K562 (cell line): ENCODE data around the gene TNNT1. TPM values are rescaled to one million over a fixed set of nuclear protein-coding genes. Genes with fewer than 3 reads are reported as not detected.
A peak's percentile ranks its signal among the peaks of the same experiment; 100 is the strongest.

Experiments
- DACH1 ChIP-seq: fragments of 450-650 bp; IDR thresholded peaks from 2 replicates; pipeline ENCODE4 v1.6.1; 2018; ENCODE audit not compliant: partially characterized antibody
- HOMEZ ChIP-seq: fragments of 250-450 bp; sonication (Bioruptor Pico); IDR thresholded peaks from 2 replicates; pipeline ENCODE4 v1.4.0; 2020; ENCODE audit warnings: mild to moderate bottlenecking, moderate library complexity
- ID3 ChIP-seq, 2 experiments: fragments of 250-450 bp in 1 of 2; fragments of 450-650 bp in 1 of 2; sonication (Bioruptor Pico) in 1 of 2; IDR thresholded peaks; 2 replicates each; pipeline versions ENCODE4 v1.6.1 to v1.8.0; 2016 to 2021; ENCODE audit warnings: mild to moderate bottlenecking in 2 of 2, moderate library complexity in 2 of 2, missing compliant biosample characterization in 1 of 2, missing genetic modification characterization in 1 of 2
- IFI16 ChIP-seq: fragments of 250-450 bp; sonication (Bioruptor Pico); IDR thresholded peaks from 2 replicates; pipeline ENCODE4 v2.1.2; 2022; ENCODE audit warnings: mild to moderate bottlenecking, inconsistent platforms
- MEF2A ChIP-seq: IDR thresholded peaks from 2 replicates; pipeline ENCODE4 v1.6.1; 2011; ENCODE audit warnings: low read depth, mild to moderate bottlenecking, low read length, moderate library complexity; ENCODE audit not compliant: control insufficient read depth
- SNIP1 ChIP-seq: fragments of 450-650 bp; IDR thresholded peaks from 2 replicates; pipeline ENCODE4 v1.7.1; 2017; ENCODE audit warnings: low read depth, mild to moderate bottlenecking
- STAT6 ChIP-seq: sonication (generic); formaldehyde crosslinking; IDR thresholded peaks from 2 replicates; pipeline ENCODE4 v1.8.1; 2023; ENCODE audit warnings: mild to moderate bottlenecking, missing genetic modification reagents
- ZNF695 ChIP-seq: fragments of 450-650 bp; formaldehyde crosslinking; IDR thresholded peaks from 2 replicates; pipeline ENCODE4 v1.4.0; 2020; ENCODE audit warnings: mild to moderate bottlenecking, moderate library complexity
- ZNF740 ChIP-seq, 3 experiments: fragments of 200-800 bp in 1 of 3; sonication (Bioruptor generic) in 1 of 3; sonication (generic) in 1 of 3; formaldehyde crosslinking in 1 of 3; IDR thresholded peaks; 2 replicates each; pipeline versions ENCODE4 v1.6.1 to v1.8.0; 2016 to 2022; ENCODE audit warnings: mild to moderate bottlenecking in 2 of 3, missing compliant biosample characterization in 2 of 3, missing genetic modification characterization in 2 of 3, missing genetic modification reagents in 1 of 3
- ZNF780A ChIP-seq: fragments of 250-450 bp; sonication (Bioruptor Pico); IDR thresholded peaks from 2 replicates; pipeline ENCODE4 v1.5.0; 2021; ENCODE audit warnings: mild to moderate bottlenecking
- polyA plus RNA-seq, 8 experiments: library from polyadenylated mRNA; depleted of rRNA in 4 of 8; stranded (reverse) in 5 of 8; unstranded in 3 of 8; fragments of >200 nt; fragmentation: Nextera tagmentation in 2 of 8; fragmentation: Illumina TruSeq in 1 of 8; extraction: Ambion mirVana in 2 of 8; extraction: Trizol in 1 of 8; gene quantifications; 2 replicates each; pipeline versions ENCODE4 v1.2.1 to v1.2.3, GENCODE V29; 2011 to 2014; ENCODE audit warnings: inconsistent platforms in 1 of 8, missing spikeins in 1 of 8
- total RNA-seq, 7 experiments: library from RNA; depleted of rRNA in 6 of 7; stranded (reverse); fragments of >200 nt in 6 of 7; fragmentation: Illumina TruSeq in 2 of 7; extraction: Trizol in 2 of 7; gene quantifications; 2 replicates each; pipeline versions ENCODE4 v1.2.1 to v1.2.3, GENCODE V29; 2011 to 2021; ENCODE audit warnings: low replicate concordance in 1 of 7
- TF ChIP-seq, protein P1 (sequence below): fragments of 250-450 bp; sonication (Bioruptor Pico); IDR thresholded peaks from 2 replicates; pipeline ENCODE4 v1.8.0; 2022; ENCODE audit warnings: inconsistent platforms, mild to moderate bottlenecking, moderate library complexity, borderline replicate concordance

Gene TNNT1
- total and polyA plus RNA-seq, 9 of the 15 experiments (the other 6 are each of a cell fraction or from before 2014, with no cell fraction given), result 31.8 to 390 (median 227) TPM

GRCh38 chr19:55146078-55146704 is 2.8 kb downstream of the TNNT1 start (continued):
- TF ChIP-seq ID3 (CRISPR knock-in tag; IDR thresholded peaks at IDR 0.05), result no peak
- TF ChIP-seq ID3 (tag; IDR thresholded peaks at IDR 0.05), result no peak
- no peak for TF ChIP-seq HOMEZ (CRISPR knock-in tag)
- TF ChIP-seq ZNF740 (CRISPR knock-in tag; IDR thresholded peaks at IDR 0.05), result no peak
- TF ChIP-seq ZNF740 (tag; IDR thresholded peaks at IDR 0.05), result peak in 1 of 2 experiments; percentile 47; a peak in 2 of 4 replicates
- no peak for TF ChIP-seq DACH1
- TF ChIP-seq STAT6 (CRISPR knock-in tag), result no peak
- TF ChIP-seq, protein P1, sequence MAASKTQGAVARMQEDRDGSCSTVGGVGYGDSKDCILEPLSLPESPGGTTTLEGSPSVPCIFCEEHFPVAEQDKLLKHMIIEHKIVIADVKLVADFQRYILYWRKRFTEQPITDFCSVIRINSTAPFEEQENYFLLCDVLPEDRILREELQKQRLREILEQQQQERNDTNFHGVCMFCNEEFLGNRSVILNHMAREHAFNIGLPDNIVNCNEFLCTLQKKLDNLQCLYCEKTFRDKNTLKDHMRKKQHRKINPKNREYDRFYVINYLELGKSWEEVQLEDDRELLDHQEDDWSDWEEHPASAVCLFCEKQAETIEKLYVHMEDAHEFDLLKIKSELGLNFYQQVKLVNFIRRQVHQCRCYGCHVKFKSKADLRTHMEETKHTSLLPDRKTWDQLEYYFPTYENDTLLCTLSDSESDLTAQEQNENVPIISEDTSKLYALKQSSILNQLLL, result no peak
- no peak for TF ChIP-seq SNIP1
- peak; percentile 68 for TF ChIP-seq MEF2A
- TF ChIP-seq ZNF695 (CRISPR knock-in tag), result no peak
- no peak for TF ChIP-seq IFI16 (CRISPR knock-in tag)
- TF ChIP-seq ZNF780A, result no peak
